Measurements from ENCODE around the gene RNF17.

DNA sequence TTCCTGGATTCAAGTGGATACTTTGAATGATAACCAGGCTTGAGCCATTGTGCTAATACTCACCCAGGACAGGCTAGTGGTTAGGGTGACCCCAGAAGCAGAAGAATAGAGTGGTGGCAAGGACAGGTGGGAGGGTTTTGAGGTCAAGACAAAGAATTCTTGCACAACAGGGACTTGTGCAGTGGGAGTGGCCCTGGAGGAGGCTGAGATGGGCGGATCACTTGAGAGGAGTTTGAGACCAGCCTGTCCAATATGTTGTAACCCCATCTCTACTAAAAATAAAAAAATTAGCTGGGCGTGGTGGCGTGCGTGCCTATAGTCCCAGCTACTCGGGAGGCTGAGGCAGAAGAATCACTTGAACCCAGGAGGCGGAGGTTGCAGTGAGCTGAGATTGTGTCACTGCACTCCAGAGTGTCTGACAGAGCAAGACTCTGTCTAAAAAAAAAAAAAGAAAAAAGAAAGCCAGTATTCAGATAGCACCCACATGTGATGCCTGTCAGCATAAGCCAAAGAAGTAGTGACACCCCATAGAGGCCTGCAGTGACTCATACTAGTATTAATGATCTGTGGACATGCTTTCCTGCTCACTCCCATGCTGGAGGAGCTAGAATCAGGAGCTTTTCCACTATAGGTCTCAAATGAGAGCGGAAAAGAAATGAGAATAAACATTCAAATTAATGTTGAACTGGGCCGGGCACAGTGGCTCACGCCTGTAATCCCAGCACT, 78.7 kb downstream of the RNF17 start:
- no peak for TF ChIP-seq GATA3 (IDR thresholded peaks at IDR 0.05; ENCODE audit: low read depth, low read length)
- TF ChIP-seq GATA2 (IDR thresholded peaks at IDR 0.05; ENCODE audit: low read depth, low read length): no peak
